GM12891 (cell line): ENCODE data around the gene TBL3.

Source experiments
- PAX5 ChIP-seq: IDR thresholded peaks from 2 replicates; pipeline ENCODE4 v1.6.1; 2011; ENCODE audit warnings: low read length, moderate library complexity, mild to moderate bottlenecking; ENCODE audit not compliant: insufficient read depth, severe bottlenecking
- POLR2A ChIP-seq: IDR thresholded peaks from 2 replicates; pipeline ENCODE4 v1.6.1; 2011; ENCODE audit warnings: low read depth, low read length, control low read depth
- POLR2AphosphoS5 ChIP-seq: IDR thresholded peaks from 2 replicates; pipeline ENCODE4 v1.6.1; 2011; ENCODE audit warnings: low read depth, low read length, control low read depth
- POU2F2 ChIP-seq: IDR thresholded peaks from 2 replicates; pipeline ENCODE4 v1.6.1; 2011; ENCODE audit warnings: low read depth, mild to moderate bottlenecking, control low read depth, low read length, moderate library complexity
- TAF1 ChIP-seq: IDR thresholded peaks from 2 replicates; pipeline ENCODE4 v1.6.1; 2011; ENCODE audit warnings: low read depth, low read length, control low read depth

- TF ChIP-seq POLR2AphosphoS5 = no peak
- TF ChIP-seq POLR2A = no peak
- TF ChIP-seq TAF1 = no peak
- no peak for TF ChIP-seq POU2F2
- TF ChIP-seq PAX5 = no peak
Observed at GRCh38 chr16:1985466-1986150, 13.8 kb downstream of the TBL3 start.
